ENCODE measurements around the gene ZNF740.
A peak's percentile ranks its signal among the peaks of the same experiment; 100 is the strongest.

Gene ZNF740

GRCh38 chr12:53214687-53215455, 34.3 kb downstream of the ZNF740 start:
- DNase-seq (ENCODE audit: low spot score), result no peak

GRCh38 chr12:53215497-53215896, 35.0 kb downstream of the ZNF740 start:
- no peak for DNase-seq (ENCODE audit: low spot score)

GRCh38 chr12:53217051-53217930, 36.8 kb downstream of the ZNF740 start:
- DNase-seq (ENCODE audit: low spot score), result no peak

- no peak for DNase-seq (ENCODE audit: low spot score)
These were observed 37.4 kb downstream of the ZNF740 start for GRCh38 chr12:53217931-53218307.

GRCh38 chr12:53218551-53219291, 38.2 kb downstream of the ZNF740 start:
- DNase-seq (ENCODE audit: low spot score), result no peak

- peak; percentile 81 for DNase-seq (ENCODE audit: low spot score)
These were observed 38.9 kb downstream of the ZNF740 start for GRCh38 chr12:53219292-53219955.

- peak; percentile 82 for DNase-seq (ENCODE audit: low spot score)
These were observed 39.6 kb downstream of the ZNF740 start for GRCh38 chr12:53219956-53220693.

- DNase-seq (ENCODE audit: low spot score), result peak; percentile 99
These were observed 40.2 kb downstream of the ZNF740 start for GRCh38 chr12:53220694-53221202.

GRCh38 chr12:53221203-53222080, 40.9 kb downstream of the ZNF740 start:
- peak; percentile 80 for DNase-seq (ENCODE audit: low spot score)

GRCh38 chr12:53222170-53222721, 41.7 kb downstream of the ZNF740 start:
- DNase-seq (ENCODE audit: low spot score), result no peak

GRCh38 chr12:53222806-53223261, 42.3 kb downstream of the ZNF740 start:
- DNase-seq (ENCODE audit: low spot score), result no peak

GRCh38 chr12:53223389-53224060, 43.0 kb downstream of the ZNF740 start:
- no peak for DNase-seq (ENCODE audit: low spot score)

GRCh38 chr12:53224061-53224896, 43.8 kb downstream of the ZNF740 start:
- DNase-seq (ENCODE audit: low spot score), result no peak

GRCh38 chr12:53224897-53225634, 44.5 kb downstream of the ZNF740 start:
- DNase-seq (ENCODE audit: low spot score), result no peak

- no peak for DNase-seq (ENCODE audit: low spot score)
These were observed 45.3 kb downstream of the ZNF740 start for GRCh38 chr12:53225635-53226424.

- DNase-seq (ENCODE audit: low spot score), result no peak
These were observed 46.3 kb downstream of the ZNF740 start for GRCh38 chr12:53226815-53227214.
